Endothelial cell (in vitro differentiated cells): Measurements from ENCODE around the gene COPS6. TPM values are rescaled to one million over a fixed set of nuclear protein-coding genes. Genes with fewer than 3 reads are reported as not detected.

Experiments used
- DNase-seq: peaks from one replicate; pipeline ENCODE4 v3.0.0; 2021; ENCODE audit warnings: low spot score
- H3K27ac Mint-ChIP-seq: one replicate; pipeline ENCODE4 v1.8.0; 2021; ENCODE audit warnings: mixed read lengths, inconsistent platforms; ENCODE audit not compliant: unreplicated experiment
- H3K27me3 Mint-ChIP-seq: one replicate; pipeline ENCODE4 v1.8.0; 2021; ENCODE audit warnings: mild to moderate bottlenecking, moderate library complexity, mixed read lengths, inconsistent platforms; ENCODE audit not compliant: unreplicated experiment
- H3K36me3 Mint-ChIP-seq: one replicate; pipeline ENCODE4 v1.8.0; 2021; ENCODE audit warnings: mild to moderate bottlenecking, low read depth, mixed read lengths, inconsistent platforms; ENCODE audit not compliant: unreplicated experiment
- H3K4me1 Mint-ChIP-seq: one replicate; pipeline ENCODE4 v1.8.0; 2021; ENCODE audit warnings: mild to moderate bottlenecking, mixed read lengths, inconsistent platforms; ENCODE audit not compliant: unreplicated experiment
- H3K4me3 Mint-ChIP-seq: one replicate; pipeline ENCODE4 v1.8.0; 2021; ENCODE audit warnings: mild to moderate bottlenecking, mixed read lengths, inconsistent platforms; ENCODE audit not compliant: unreplicated experiment
- H3K9me3 Mint-ChIP-seq: one replicate; pipeline ENCODE4 v1.8.0; 2021; ENCODE audit warnings: mixed read lengths, inconsistent platforms; ENCODE audit not compliant: unreplicated experiment
- CTCF ChIP-seq: fragments of 200-600 bp; sonication (generic); IDR thresholded peaks from one replicate; pipeline ENCODE4 v1.5.0; 2021; ENCODE audit warnings: antibody characterized with exemption; ENCODE audit not compliant: unreplicated experiment
- microRNA-seq: library from miRNA; unstranded; fragments of <30 nt; microRNA quantifications from one replicate; pipeline ENCODE4, GENCODE V29; 2020; ENCODE audit not compliant: unreplicated experiment
- total RNA-seq: library from RNA; stranded (reverse); fragmentation: NEBNext Ultra II Directional; extraction: Animal tissue kit (Norgen Biotek cat#: 25700); gene quantifications from one replicate; pipeline ENCODE4 v1.2.1, GENCODE V29; 2021; ENCODE audit not compliant: unreplicated experiment

The COPS6 gene
- total RNA-seq, 1 donor from 2014 or later, result 82.4 TPM

GRCh38 chr7:100137851-100138760 is 49.3 kb downstream of the COPS6 start:
- Mint-ChIP-seq H3K27me3 (no peaks in the 10 kb centered on the region), H3K4me3 (no peak overlapping the region), H3K27ac (no peak overlapping the region), H3K36me3 (no peaks in the 10 kb centered on the region), H3K4me1 (no peaks in the 10 kb centered on the region), H3K9me3 (no peaks in the 10 kb centered on the region)
- TF ChIP-seq CTCF, result no peak
- no peak for DNase-seq

GRCh38 chr7:100141555-100141949 is 52.8 kb downstream of the COPS6 start:
- Mint-ChIP-seq H3K9me3 (no peaks in the 10 kb centered on the region), H3K4me3 (no peak overlapping the region), H3K4me1 (no peaks in the 10 kb centered on the region), H3K27me3 (no peaks in the 10 kb centered on the region), H3K36me3 (no peaks in the 10 kb centered on the region), H3K27ac (no peak overlapping the region)
- TF ChIP-seq CTCF, result no peak
- no peak for DNase-seq

Small RNAs within 50 kb of the gene (microRNA-seq; reads per million reads assigned to microRNA genes)
- gene MIR106B (3,109 reads per million, percentile 96 among the genes with 10 or more reads in this experiment), gene MIR25 (595 reads per million, percentile 91 among the genes with 10 or more reads in this experiment), gene MIR93 (8,269 reads per million, percentile 99 among the genes with 10 or more reads in this experiment)

Other genes starting within 250 kb of the COPS6 start
- gene OR2AE1, start 211.9 kb upstream of the COPS6 start, total RNA-seq, result not detected
- gene TRIM4, start 169.4 kb upstream of the COPS6 start, total RNA-seq, result 5.8 TPM
- 1.8 TPM for gene GJC3, start 159.3 kb upstream of the COPS6 start, total RNA-seq
- not detected for gene AZGP1, start 112.9 kb upstream of the COPS6 start, total RNA-seq
- gene ZKSCAN1, start 73.4 kb upstream of the COPS6 start, total RNA-seq, result 63.1 TPM
- gene ZSCAN21, start 39.2 kb upstream of the COPS6 start, total RNA-seq, result 18.5 TPM
- gene ZNF3, start 7.2 kb upstream of the COPS6 start, total RNA-seq, result 47.7 TPM
- 119 TPM for gene MCM7, start 12.4 kb downstream of the COPS6 start, total RNA-seq
- 17.8 TPM for gene AP4M1, start 12.7 kb downstream of the COPS6 start, total RNA-seq
- 71.8 TPM for gene TAF6, start 30.4 kb downstream of the COPS6 start, total RNA-seq
- gene CNPY4, start 30.7 kb downstream of the COPS6 start, total RNA-seq, result 28.3 TPM
- 1.6 TPM for gene MBLAC1, start 38.0 kb downstream of the COPS6 start, total RNA-seq
- 68.6 TPM for gene LAMTOR4, start 59.9 kb downstream of the COPS6 start, total RNA-seq
- 30.2 TPM for gene TRAPPC14, start 69.8 kb downstream of the COPS6 start, total RNA-seq
- gene GAL3ST4, start 79.6 kb downstream of the COPS6 start, total RNA-seq, result 4.4 TPM
- gene GPC2, start 88.4 kb downstream of the COPS6 start, total RNA-seq, result 27.2 TPM
- gene STAG3, start 88.9 kb downstream of the COPS6 start, total RNA-seq, result 1.9 TPM
- not detected for gene PVRIG, start 131.0 kb downstream of the COPS6 start, total RNA-seq
- gene SPDYE3, start 218.7 kb downstream of the COPS6 start, total RNA-seq, result not detected